HG02759 (cell line): ENCODE measurements around the gene PHLDA2.

Source experiments
- ATAC-seq: cut with Tn5 transposase; IDR thresholded peaks from one replicate; pipeline ENCODE4 v1.9.1; 2021; ENCODE audit warnings: mild to moderate bottlenecking, moderate library complexity; ENCODE audit not compliant: unreplicated experiment

The PHLDA2 gene

GRCh38 chr11:2928605-2929530 is at the start of gene PHLDA2:
PHLDA2 (minus strand) TSS chr11:2929420; CDS start chr11:2929364, 56 bp downstream.
- no peak for ATAC-seq

DNA sequence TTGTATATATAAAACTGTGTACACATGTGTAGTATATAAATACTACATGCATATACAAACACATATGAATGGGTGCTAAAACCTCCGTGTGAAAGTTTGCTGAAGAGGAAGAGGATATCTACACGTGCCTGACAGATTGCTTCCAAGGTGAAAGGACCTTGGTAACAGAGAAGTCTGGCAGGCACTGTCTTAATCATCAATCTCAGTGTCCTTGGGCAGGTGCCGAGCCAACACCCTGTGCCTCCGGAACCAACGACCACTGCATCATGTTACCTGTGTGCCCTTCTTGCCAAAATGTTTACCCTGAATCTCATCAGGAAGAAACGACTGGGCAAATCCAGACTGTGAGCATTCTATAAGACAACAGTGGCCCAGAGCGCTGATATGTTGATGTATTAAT is 47.9 kb upstream of the PHLDA2 start:
- ATAC-seq: no peak

- ATAC-seq: no peak
Measured at GRCh38 chr11:2976294-2977063, 47.3 kb upstream of the PHLDA2 start.

DNA sequence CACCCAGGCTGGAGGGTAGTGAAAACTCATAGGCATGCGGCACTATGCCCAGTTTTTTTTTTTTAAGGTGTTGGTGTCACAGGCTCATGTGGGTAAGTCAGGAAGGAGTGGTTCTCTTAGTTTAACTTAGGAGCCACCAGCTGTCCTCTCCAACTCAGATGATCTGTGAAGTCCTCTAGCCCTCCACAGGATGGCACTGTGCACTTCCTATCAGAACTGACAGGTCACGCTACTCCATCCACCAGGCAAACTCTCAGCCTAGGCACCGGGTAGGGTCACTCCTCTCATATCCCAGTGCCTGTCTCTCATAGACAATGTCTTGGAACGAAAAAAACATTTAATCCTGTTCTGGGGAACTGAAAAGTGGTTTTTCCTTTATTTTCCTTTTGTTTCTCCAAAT is 46.4 kb upstream of the PHLDA2 start:
- ATAC-seq: no peak

DNA sequence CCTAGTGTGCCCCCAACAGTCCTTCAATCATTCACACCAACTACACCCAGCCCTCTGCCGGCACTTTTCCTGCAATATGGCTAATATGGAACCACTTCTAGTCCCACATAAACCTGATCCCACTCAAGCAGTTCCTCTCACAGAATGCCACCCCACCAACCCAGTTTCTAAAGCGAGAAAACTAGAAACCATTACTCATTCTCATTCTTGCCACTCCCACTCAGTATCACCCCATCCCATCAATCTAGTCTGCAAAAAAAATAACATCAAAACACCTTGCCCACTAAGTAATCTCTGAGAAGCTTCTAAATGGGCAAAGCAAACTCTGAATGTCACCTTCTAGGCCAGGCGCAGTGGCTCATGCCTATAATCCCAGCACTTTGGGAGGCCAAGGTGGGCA is 45.1 kb upstream of the PHLDA2 start:
- no peak for ATAC-seq

DNA sequence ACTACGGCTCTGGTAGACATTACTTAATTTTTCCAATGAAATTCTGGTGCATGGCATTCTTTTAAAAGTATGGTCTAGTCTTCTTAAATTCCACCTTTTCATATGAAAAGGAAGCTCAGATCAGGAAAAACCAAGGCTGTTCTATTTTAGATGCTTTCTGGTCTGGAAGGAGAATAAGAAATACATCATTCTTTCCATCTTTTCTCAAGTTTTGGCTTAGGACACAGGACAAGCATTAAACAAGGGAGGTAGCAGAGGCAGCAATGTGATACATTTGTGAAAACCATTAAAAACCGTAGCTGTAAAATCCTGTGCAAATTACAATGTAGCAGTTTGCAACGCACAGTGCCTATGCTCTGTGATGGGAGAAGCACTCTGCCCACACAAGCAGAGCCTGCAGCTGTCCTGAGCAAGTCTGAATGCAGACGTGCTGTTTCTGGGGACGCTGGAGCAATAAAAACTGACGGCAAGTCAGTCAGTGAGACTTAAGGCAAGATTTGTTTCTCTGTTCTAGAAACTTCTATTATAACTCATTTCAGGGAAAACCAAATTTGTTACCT is 39.2 kb upstream of the PHLDA2 start:
- no peak for ATAC-seq

DNA sequence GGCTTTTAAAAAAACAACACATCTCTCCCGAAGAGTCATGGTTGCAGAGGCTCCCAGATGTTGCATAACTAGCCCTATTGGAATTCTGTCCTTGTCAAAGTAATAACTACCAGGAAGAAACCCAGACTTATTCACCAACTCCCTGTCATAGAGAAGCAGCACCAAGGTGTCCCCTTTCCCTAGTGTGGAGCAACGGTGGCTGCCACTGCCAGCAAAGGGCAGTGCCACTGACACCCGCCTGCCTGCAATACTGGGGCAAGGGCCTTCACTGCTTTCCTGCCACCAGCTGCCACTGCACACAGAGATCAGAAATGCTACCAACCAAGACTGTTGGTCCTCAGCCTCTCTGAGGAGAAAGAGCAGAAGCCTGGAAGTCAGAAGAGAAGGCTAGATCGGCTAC is 35.6 kb upstream of the PHLDA2 start:
- no peak for ATAC-seq

DNA sequence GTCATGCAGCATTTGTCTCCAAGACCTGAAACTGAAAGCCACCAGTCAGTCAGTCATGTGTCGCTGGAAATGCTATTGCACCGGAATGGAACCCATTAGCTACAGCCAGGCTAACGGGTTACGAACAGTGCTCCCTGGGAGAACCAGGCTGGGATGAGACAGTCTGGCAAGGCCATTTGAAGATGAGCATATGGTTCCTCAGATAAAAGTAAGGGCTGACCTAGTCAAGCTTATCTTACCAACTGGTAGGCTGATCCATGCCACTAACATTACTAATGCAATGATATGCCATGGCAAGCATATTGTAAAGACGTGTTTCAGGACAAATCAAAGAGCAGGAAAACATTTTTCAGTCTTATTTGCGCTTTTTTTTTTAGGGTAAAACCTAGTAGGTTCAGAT is 34.5 kb upstream of the PHLDA2 start:
- ATAC-seq: no peak

- ATAC-seq: no peak
Measured at GRCh38 chr11:2963112-2963754, 34.0 kb upstream of the PHLDA2 start.

DNA sequence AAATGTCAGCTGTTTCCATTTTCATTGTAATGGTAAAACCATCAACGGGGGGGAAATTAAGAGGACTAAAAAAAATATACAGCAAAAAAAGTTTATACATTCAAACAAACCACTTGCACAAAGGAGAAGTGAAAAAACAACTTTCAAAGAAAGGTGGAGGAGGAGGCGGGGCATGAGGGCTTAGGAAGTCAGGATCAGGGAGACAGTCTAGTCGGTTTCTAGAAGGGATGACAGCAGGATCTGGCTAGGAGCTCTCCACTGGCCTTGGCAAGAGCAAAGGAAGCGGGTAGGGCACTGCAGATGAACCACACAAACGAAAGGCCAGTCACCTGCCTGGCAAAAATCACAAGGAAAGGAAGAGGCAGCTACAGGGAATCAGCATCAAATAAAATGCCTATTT is 31.9 kb upstream of the PHLDA2 start:
- no peak for ATAC-seq

DNA sequence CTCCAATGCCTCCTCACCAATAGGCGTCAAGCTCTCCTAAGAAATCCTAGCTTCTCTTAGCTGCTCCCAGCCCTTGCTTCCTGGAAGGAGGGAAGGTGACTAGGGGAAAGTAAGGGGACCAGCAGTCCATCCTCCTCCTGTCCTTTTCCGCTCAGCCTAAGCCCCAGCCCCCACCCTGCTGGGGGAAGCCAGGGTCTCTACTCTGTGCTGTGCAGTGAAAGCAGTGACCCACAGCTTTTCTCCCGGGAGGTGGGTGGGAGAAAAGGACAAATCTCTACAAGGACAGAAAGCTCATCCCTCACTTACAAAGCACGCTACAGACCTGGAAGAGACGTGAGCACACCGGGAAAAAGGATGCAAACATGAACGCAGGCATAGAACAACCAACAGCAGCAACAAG is 30.9 kb upstream of the PHLDA2 start:
- no peak for ATAC-seq

- no peak for ATAC-seq
Measured at GRCh38 chr11:2958251-2958650, 29.0 kb upstream of the PHLDA2 start.

- ATAC-seq: no peak
Measured at GRCh38 chr11:2955906-2956476, 26.8 kb upstream of the PHLDA2 start.

DNA sequence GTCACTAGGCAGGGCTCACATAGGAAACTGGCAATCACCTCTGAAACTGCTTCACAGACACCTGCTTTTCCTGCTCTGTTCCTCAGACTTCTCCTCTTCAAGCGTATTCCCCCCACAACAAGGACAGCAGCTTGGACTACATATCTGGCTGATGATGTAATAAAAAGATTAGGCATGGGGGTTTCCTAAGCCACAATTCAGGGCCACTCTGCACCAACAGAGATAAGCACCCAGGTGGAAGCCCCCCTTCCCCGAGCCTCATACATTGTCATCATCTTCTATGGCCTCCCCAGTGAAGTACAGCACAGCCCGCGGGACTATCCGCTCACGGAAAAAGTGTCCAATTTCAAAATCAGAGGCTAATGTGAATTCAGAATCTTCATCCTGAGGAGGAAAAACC is 25.0 kb upstream of the PHLDA2 start:
- ATAC-seq: no peak

GRCh38 chr11:2952290-2952689 is 23.1 kb upstream of the PHLDA2 start:
- no peak for ATAC-seq

DNA sequence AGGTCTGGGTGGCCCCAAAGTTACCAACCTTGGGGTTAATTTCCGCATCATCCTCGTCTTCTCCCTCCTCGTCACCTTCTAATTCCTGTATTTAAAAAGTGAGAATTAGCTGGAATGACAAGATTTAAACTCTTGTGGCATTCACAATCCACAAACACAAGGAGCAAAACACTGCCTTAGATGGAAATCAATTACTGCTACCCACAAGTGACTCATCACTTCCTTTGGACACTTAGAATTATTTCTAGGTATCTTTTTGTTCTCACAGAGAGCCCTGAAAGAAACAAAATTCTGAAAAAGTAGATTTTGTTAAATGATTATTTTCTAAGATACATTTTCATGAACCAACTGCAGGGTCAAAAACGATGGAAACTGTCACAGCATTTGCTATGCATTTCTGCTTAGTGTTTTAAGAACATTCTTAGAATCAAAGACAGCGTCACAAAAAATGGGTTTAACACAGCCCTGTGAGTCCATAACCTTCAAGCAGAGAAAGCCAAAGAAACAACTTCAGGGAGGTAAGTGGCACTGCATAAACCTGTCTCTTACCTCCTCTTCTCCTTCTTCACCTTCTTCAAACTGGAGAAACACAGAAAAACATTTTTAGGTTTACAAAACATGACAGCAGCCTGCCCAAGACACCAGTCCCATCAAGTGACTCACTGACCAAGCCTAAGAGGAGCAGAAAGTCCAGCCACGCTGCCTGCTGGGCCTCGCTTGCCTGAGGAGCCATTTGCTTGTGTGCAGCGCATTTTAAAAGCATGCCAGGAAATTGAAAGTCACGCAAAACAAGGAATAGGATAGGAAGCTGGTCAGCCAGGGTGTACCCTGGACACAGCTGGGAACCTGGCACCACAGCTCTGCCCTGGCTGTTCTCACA is 22.3 kb upstream of the PHLDA2 start:
- no peak for ATAC-seq

DNA sequence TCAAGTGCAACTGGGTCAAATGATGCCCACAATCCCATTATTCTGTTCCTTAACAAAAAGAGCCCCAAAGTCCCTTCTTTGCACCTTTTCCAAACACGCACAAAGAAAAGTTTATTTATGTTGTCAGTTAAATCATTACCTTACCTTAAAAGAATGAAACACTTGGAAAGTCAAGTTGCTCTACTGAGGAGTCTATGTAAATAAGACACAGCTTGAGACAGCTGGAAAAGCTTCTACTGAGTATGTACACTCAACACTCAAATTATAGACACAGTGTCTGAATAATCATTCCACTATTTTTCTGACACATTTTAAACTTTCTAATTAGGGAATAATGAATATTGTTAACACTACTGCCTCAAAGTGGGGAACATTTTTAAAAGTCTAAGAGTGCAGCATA is 21.6 kb upstream of the PHLDA2 start:
- no peak for ATAC-seq

GRCh38 chr11:2949920-2950319 is 20.7 kb upstream of the PHLDA2 start:
- ATAC-seq: no peak

DNA sequence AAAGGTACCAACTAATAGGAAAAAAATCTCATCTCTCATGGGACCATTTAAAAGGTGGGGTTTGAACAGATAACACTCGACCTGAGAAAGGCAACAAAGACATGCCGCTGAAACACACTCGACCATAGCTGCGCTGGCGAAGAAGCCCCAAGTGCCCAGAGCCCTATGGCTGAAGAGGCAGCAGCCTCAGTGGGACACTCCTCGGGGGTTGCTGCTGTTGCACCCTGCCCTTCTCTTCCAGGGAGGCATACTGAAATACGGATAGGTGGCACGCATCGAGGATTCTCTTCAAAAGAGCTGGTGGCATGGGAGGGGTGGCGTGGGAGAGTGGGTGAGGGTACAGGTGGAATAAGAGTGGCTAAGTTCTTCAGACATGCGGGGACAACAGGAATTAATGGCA is 18.5 kb upstream of the PHLDA2 start:
- no peak for ATAC-seq

DNA sequence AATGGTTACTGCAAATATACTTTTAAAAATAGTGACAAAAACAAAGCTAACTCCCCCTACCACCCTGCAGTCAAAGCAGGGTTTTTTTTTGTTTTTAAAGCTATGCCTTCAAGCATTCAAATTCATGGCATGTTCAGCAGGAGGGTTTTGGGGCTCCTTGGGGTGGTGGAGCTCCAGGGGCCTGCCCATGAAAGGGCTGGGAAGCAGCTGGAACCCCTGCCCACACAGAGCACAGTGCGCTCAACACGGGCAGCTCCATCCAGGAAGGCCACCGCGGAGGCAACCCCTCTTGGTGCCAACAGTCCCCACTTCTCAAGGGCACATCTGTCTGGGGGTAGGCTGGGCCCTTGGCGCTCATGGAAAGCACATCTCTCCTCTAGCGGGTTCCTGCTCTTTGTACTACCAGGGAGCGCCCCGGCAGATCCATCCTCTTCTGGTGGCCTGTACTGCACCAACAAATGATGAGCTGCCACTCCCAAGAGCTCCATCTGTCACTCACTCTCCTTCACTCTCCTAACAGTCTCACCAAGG is 16.6 kb upstream of the PHLDA2 start:
- ATAC-seq: no peak
